Colon (tissue), 2 donors: ENCODE measurements around the gene FAM210B.
"Not testable (repeated sequence)": the region's sequence is repeated elsewhere in the genome, so short reads cannot be mapped to it uniquely, and the experiment has no call there.

Experiments used
- FAIRE-seq: peaks from 2 replicates; lab custom pipeline; 2012; peaks lifted over from hg19 to GRCh38; lab: Jason Lieb, UNC
- donor health status: control.
- donor health status: control.

FAM210B gene

GRCh38 chr20:56392881-56393482 is 34.2 kb downstream of the FAM210B start:
- FAIRE-seq = no peak

GRCh38 chr20:56393653-56394052 is 34.9 kb downstream of the FAM210B start:
- FAIRE-seq = no peak

GRCh38 chr20:56395166-56395565 is 36.4 kb downstream of the FAM210B start:
- no peak for FAIRE-seq

GRCh38 chr20:56400001-56400640 is 41.3 kb downstream of the FAM210B start:
- FAIRE-seq = no peak

- no peak for FAIRE-seq
These were observed 44.7 kb downstream of the FAM210B start for GRCh38 chr20:56403465-56403864.

GRCh38 chr20:56405356-56405755 is 46.6 kb downstream of the FAM210B start:
- FAIRE-seq = not testable (repeated sequence)

- FAIRE-seq = no peak
These were observed 48.1 kb downstream of the FAM210B start for GRCh38 chr20:56406910-56407309.

- no peak for FAIRE-seq
These were observed 50.7 kb downstream of the FAM210B start for GRCh38 chr20:56409521-56409920.

- no peak for FAIRE-seq
These were observed 51.2 kb downstream of the FAM210B start for GRCh38 chr20:56409956-56410355.

GRCh38 chr20:56411287-56411686 is 52.5 kb downstream of the FAM210B start:
- FAIRE-seq = not testable (repeated sequence)

GRCh38 chr20:56411759-56412472 is 53.1 kb downstream of the FAM210B start, which contains the start of gene CASS4:
Gene CASS4 (plus strand): TSS chr20:56412260. CDS start chr20:56412459, 199 bp downstream.
- no peak for FAIRE-seq

GRCh38 chr20:56412473-56412790 is 53.7 kb downstream of the FAM210B start:
- no peak for FAIRE-seq

GRCh38 chr20:56412949-56413348 is 54.2 kb downstream of the FAM210B start:
- FAIRE-seq = no peak

- FAIRE-seq = no peak
These were observed 56.3 kb downstream of the FAM210B start for GRCh38 chr20:56414842-56415765.

GRCh38 chr20:56417402-56417801 is 58.6 kb downstream of the FAM210B start:
- FAIRE-seq = no peak

GRCh38 chr20:56417911-56418310 is 59.1 kb downstream of the FAM210B start:
- no peak for FAIRE-seq
